Measurements from ENCODE around the gene KLHL25. TPM values are rescaled to one million over a fixed set of nuclear protein-coding genes. Genes with fewer than 3 reads are reported as not detected.

The KLHL25 gene
- total RNA-seq, 1 experiment from 2014 or later: 7.0 TPM

DNA sequence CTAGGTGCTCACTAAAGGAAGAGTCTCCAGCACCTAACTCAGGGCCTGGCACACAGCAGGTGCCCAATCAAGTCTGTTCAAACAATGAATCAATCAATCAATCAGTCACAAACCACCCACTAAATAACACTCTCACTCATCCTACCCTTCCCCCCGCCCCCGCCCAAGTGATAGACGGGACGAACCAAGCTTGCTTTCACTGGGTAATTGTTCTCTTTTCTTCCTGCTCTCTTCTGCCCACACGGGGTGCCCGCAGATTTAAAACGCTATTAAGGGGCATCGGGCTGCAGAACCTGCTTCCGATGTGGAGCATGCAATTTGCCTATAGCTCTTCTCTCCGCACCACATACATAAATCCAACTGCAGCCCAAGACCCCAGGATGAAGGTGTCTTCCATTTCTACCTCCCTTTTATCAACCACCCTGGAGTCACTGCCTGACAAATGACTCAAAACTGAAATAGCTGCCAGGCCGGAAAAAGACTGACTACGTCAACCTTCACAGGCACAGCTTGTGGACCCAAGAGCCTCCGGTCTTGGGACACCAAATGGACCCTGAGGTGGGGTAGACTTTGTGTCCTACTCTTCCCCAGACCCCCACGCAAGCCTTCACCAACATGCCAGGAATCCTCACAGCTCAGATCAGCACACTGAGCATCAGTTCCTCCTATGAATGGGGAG lies 1.7 kb downstream of the KLHL25 start:
- intact Hi-C loops (cut with micrococcal nuclease; ENCODE audit: unreplicated experiment): no loop called here
- POLR2A ChIA-PET: no interaction called here
- TF ChIP-seq TCF7L2 (IDR thresholded peaks at IDR 0.05; ENCODE audit: low read depth, low read length): no peak
- no peak for TF ChIP-seq SIN3A (IDR thresholded peaks at IDR 0.05; ENCODE audit: borderline replicate concordance, insufficient read depth, low read depth, low read length)
- TF ChIP-seq, protein P1, sequence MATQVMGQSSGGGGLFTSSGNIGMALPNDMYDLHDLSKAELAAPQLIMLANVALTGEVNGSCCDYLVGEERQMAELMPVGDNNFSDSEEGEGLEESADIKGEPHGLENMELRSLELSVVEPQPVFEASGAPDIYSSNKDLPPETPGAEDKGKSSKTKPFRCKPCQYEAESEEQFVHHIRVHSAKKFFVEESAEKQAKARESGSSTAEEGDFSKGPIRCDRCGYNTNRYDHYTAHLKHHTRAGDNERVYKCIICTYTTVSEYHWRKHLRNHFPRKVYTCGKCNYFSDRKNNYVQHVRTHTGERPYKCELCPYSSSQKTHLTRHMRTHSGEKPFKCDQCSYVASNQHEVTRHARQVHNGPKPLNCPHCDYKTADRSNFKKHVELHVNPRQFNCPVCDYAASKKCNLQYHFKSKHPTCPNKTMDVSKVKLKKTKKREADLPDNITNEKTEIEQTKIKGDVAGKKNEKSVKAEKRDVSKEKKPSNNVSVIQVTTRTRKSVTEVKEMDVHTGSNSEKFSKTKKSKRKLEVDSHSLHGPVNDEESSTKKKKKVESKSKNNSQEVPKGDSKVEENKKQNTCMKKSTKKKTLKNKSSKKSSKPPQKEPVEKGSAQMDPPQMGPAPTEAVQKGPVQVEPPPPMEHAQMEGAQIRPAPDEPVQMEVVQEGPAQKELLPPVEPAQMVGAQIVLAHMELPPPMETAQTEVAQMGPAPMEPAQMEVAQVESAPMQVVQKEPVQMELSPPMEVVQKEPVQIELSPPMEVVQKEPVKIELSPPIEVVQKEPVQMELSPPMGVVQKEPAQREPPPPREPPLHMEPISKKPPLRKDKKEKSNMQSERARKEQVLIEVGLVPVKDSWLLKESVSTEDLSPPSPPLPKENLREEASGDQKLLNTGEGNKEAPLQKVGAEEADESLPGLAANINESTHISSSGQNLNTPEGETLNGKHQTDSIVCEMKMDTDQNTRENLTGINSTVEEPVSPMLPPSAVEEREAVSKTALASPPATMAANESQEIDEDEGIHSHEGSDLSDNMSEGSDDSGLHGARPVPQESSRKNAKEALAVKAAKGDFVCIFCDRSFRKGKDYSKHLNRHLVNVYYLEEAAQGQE (IDR thresholded peaks at IDR 0.05; ENCODE audit: insufficient read depth in 1 of 2, low read depth in 2 of 2, low read length in 1 of 2): no peak
- TF ChIP-seq POLR2AphosphoS5 (IDR thresholded peaks at IDR 0.05; ENCODE audit: low read depth, low read length): no peak
- TF ChIP-seq, protein P2, sequence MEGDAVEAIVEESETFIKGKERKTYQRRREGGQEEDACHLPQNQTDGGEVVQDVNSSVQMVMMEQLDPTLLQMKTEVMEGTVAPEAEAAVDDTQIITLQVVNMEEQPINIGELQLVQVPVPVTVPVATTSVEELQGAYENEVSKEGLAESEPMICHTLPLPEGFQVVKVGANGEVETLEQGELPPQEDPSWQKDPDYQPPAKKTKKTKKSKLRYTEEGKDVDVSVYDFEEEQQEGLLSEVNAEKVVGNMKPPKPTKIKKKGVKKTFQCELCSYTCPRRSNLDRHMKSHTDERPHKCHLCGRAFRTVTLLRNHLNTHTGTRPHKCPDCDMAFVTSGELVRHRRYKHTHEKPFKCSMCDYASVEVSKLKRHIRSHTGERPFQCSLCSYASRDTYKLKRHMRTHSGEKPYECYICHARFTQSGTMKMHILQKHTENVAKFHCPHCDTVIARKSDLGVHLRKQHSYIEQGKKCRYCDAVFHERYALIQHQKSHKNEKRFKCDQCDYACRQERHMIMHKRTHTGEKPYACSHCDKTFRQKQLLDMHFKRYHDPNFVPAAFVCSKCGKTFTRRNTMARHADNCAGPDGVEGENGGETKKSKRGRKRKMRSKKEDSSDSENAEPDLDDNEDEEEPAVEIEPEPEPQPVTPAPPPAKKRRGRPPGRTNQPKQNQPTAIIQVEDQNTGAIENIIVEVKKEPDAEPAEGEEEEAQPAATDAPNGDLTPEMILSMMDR (IDR thresholded peaks at IDR 0.05): no peak

DNA sequence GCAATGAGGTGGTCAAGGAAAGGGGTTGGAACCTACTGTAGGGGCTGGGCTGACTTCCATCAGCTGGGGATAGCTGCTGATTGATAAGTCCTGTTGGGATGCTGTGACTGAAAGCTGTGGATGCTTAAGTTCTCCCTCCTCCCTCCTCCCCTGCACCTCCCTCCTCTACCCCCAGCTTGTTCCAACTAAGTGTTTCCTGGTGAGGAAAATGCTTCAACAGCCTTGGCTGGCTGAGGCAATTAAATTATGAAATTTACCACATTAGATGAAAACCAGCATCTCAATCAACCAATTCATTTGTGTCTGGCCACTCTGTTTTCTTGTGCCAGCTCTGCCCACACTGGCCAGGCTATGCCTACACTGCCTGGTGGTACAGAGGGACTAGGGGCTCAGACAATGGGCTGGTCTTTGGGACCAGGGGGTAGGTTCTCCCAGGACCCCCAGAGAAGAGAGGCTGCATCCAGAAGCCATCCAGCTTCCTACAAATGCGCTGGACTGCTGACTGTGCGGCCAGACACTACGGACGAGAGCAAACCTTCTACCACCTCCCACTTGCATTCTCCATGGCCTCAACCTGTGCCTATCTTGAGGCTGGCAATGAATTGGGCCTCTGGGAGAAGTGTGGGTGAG lies 2.5 kb downstream of the KLHL25 start:
- ATAC-seq (no peak), DNase-seq (ENCODE audit: low read depth, low spot score) (no peak)
- no TSS peak for BruUV-seq (replicated peaks)
- ChIA-PET POLR2A (no interaction called here), CTCF (no interaction called here)
- Histone ChIP-seq H3K4me3 (ENCODE audit: low read depth in 2 of 2, low read length in 2 of 2) (no peak overlapping the region), H3K27me3 (ENCODE audit: control insufficient read depth, insufficient read depth, low read length) (no peaks in the 10 kb centered on the region), H3K36me3 (ENCODE audit: control insufficient read depth, insufficient read depth, low read length) (no peaks in the 10 kb centered on the region; the same call in 1 of the 2 replicates), H3K9me3 (ENCODE audit: control insufficient read depth, insufficient read depth, low read depth, low read length) (no peaks in the 10 kb centered on the region), H3K4me1 (ENCODE audit: control insufficient read depth, insufficient read depth, low read length) (peaks cover 22% of the 10 kb centered on the region), H3K27ac (ENCODE audit: low read length) (no peak overlapping the region)
- intact Hi-C loops (cut with micrococcal nuclease; ENCODE audit: unreplicated experiment) (no loop called here), in situ Hi-C loops (cut with HindIII; ENCODE audit: low pct_unique_long_range_greater_than_20kb, low sequenced_read_pairs) (no loop called here)
- TF ChIP-seq POLR2AphosphoS5 (IDR thresholded peaks at IDR 0.05; ENCODE audit: low read depth, low read length): no peak

More for the DNA sequence above, 1.7 kb downstream of the KLHL25 start:
- CTCF ChIA-PET: interaction anchor here (1.1 kb wide), 1 partner anchor 462 kb away, joined by 3 read pairs; no protein-coding TSS in a partner anchor
- in situ Hi-C loops (cut with HindIII; ENCODE audit: low pct_unique_long_range_greater_than_20kb, low sequenced_read_pairs): no loop called here
- Histone ChIP-seq H3K4me1 (ENCODE audit: control insufficient read depth, insufficient read depth, low read length) (peaks cover 22% of the 10 kb centered on the region), H3K9me3 (ENCODE audit: control insufficient read depth, insufficient read depth, low read depth, low read length) (no peaks in the 10 kb centered on the region), H3K27me3 (ENCODE audit: control insufficient read depth, insufficient read depth, low read length) (no peaks in the 10 kb centered on the region), H3K4me3 (ENCODE audit: low read depth in 2 of 2, low read length in 2 of 2) (peak overlapping the region; percentile 77 to 87), H3K27ac (ENCODE audit: low read length) (peak overlapping the region; percentile 20; the same call in 1 of the 2 replicates), H3K36me3 (ENCODE audit: control insufficient read depth, insufficient read depth, low read length) (no peaks in the 10 kb centered on the region; the same call in 1 of the 2 replicates)
- BruUV-seq (replicated peaks): no TSS peak
- ATAC-seq (no peak), DNase-seq (ENCODE audit: low read depth, low spot score) (no peak)

DNA sequence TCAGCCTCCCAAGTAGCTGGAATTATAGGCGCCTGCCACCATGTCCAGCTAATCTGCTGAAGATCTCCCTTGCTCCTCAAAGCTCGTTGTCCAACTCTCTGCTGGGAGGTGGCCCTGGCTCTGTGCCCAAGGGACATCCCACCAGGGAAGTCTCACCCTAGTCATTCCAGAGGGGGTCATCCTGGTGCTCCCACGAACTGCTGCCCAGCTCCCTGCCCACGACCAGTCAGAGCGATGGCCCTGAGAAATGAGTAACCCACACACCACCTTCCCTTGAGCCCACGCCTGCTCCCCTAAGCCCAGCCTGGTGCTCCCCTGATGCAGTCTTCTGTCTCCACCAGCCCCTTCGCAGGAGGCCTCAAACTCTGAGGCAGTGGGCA lies 5.2 kb downstream of the KLHL25 start:
- in situ Hi-C loops (cut with HindIII; ENCODE audit: low pct_unique_long_range_greater_than_20kb, low sequenced_read_pairs) (no loop called here), intact Hi-C loops (cut with micrococcal nuclease; ENCODE audit: unreplicated experiment) (no loop called here)
- BruUV-seq (replicated peaks): no TSS peak
- no peak overlapping the region for H3K27ac ChIP-seq (ENCODE audit: low read length)
- CTCF ChIA-PET: no interaction called here
- peaks cover 31% of the 10 kb centered on the region for H3K4me1 ChIP-seq (ENCODE audit: control insufficient read depth, insufficient read depth, low read length)
- no peak for DNase-seq (ENCODE audit: low read depth, low spot score)
- no peaks in the 10 kb centered on the region; the same call in 1 of the 2 replicates for H3K36me3 ChIP-seq (ENCODE audit: control insufficient read depth, insufficient read depth, low read length)
- H3K9me3 ChIP-seq (ENCODE audit: control insufficient read depth, insufficient read depth, low read depth, low read length): no peaks in the 10 kb centered on the region
- no peak for ATAC-seq
- no peak overlapping the region for H3K4me3 ChIP-seq (ENCODE audit: low read depth in 2 of 2, low read length in 2 of 2)
- TF ChIP-seq SIN3A (IDR thresholded peaks at IDR 0.05; ENCODE audit: borderline replicate concordance, insufficient read depth, low read depth, low read length): no peak
- TF ChIP-seq, protein P1 (IDR thresholded peaks at IDR 0.05; ENCODE audit: insufficient read depth in 1 of 2, low read depth in 2 of 2, low read length in 1 of 2): no peak
- TF ChIP-seq POLR2AphosphoS5 (IDR thresholded peaks at IDR 0.05; ENCODE audit: low read depth, low read length): no peak
- TF ChIP-seq, protein P2 (IDR thresholded peaks at IDR 0.05): no peak
- no peak for TF ChIP-seq TCF7L2 (IDR thresholded peaks at IDR 0.05; ENCODE audit: low read depth, low read length)
- POLR2A ChIA-PET: no interaction called here
- H3K27me3 ChIP-seq (ENCODE audit: control insufficient read depth, insufficient read depth, low read length): no peaks in the 10 kb centered on the region
